HepG2 (cell line): ENCODE results near the gene DTNA. TPM values are rescaled to one million over a fixed set of nuclear protein-coding genes. Genes with fewer than 3 reads are reported as not detected.

Experiments
- ATAC-seq: fragments of 200-7000 bp; cut with Tn5 transposase; 3 replicates; pipeline ENCODE4 v1.9.1; 2020; ENCODE audit warnings: mild to moderate bottlenecking, moderate library complexity
- BruUV-seq: library from RNA; stranded (reverse); fragments of 400-500 nt; replicated peaks from 2 replicates; lab custom pipeline; 2021; lab: Mats Ljungman, UMichigan
- CTCF ChIA-PET: fragments of 300-600 bp; formaldehyde crosslinking; extraction: SDS; loops from one replicate; lab custom pipeline; 2021; ENCODE audit warnings: low total read pairs, inconsistent platforms, low intra/inter-chr PET ratio; lab: Yijun Ruan, JAX
- POLR2A ChIA-PET: fragments of 350-600 bp; sonication (Branson Sonifier 250); formaldehyde crosslinking; loops from one replicate; lab custom pipeline; 2020; ENCODE audit warnings: antibody characterized with exemption, inconsistent platforms; lab: Yijun Ruan, JAX
- DNase-seq: peaks from one replicate; pipeline ENCODE4 v3.0.0-alpha.2; 2015; ENCODE audit warnings: low spot score
- FAIRE-seq: peaks from 3 replicates; lab custom pipeline; 2011; peaks lifted over from hg19 to GRCh38; lab: Jason Lieb, UNC
- H2AFZ ChIP-seq: one replicate; pipeline ENCODE4 v1.6.1; 2011; ENCODE audit warnings: low read length, inconsistent platforms
- H3K27ac ChIP-seq: fragments of 300-600 bp; 3 replicates; pipeline ENCODE4 v1.8.0; 2011; ENCODE audit warnings: mixed run types, mild to moderate bottlenecking, mixed read lengths, low read length, inconsistent platforms; ENCODE audit not compliant: insufficient read depth; ENCODE audit errors: extremely low read length
- H3K27me3 ChIP-seq, 2 experiments: fragments of 200-600 bp in 1 of 2; 2 replicates in 1 of 2; 3 replicates in 1 of 2; pipeline versions ENCODE4 v1.6.0 to v1.8.0; 2011; ENCODE audit warnings: low read length in 2 of 2, mild to moderate bottlenecking in 2 of 2, moderate library complexity in 2 of 2, inconsistent platforms in 1 of 2; ENCODE audit not compliant: insufficient read depth in 2 of 2, control insufficient read depth in 1 of 2
- H3K36me3 ChIP-seq, 2 experiments: fragments of 200-600 bp in 1 of 2; replicated peaks in 1 of 2; 2 replicates in 1 of 2; 3 replicates in 1 of 2; pipeline versions ENCODE4 v1.5.1 to v1.8.0; 2011; ENCODE audit warnings: low read length in 2 of 2, inconsistent platforms in 1 of 2; ENCODE audit not compliant: insufficient read depth in 2 of 2, control insufficient read depth in 1 of 2
- H3K4me1 ChIP-seq: 2 replicates; pipeline ENCODE4 v1.5.1; 2012; ENCODE audit warnings: low read length, inconsistent platforms; ENCODE audit not compliant: insufficient read depth
- H3K4me2 ChIP-seq: 2 replicates; pipeline ENCODE4 v1.6.0; 2011; ENCODE audit warnings: low read depth, low read length, inconsistent platforms
- H3K4me3 ChIP-seq, 3 experiments: fragments of 200-600 bp in 1 of 3; sonication (generic), shearing (Covaris generic) in 1 of 3; replicated peaks in 1 of 3; 2 replicates each; pipeline ENCODE4 v1.5.1; 2011 to 2016; ENCODE audit warnings: low read length in 3 of 3, inconsistent platforms in 2 of 3, low read depth in 2 of 3, mild to moderate bottlenecking in 2 of 3, control low read depth in 1 of 3, mixed read lengths in 1 of 3; ENCODE audit not compliant: insufficient read depth in 1 of 3
- H3K79me2 ChIP-seq: one replicate; pipeline ENCODE4 v1.6.1; 2011; ENCODE audit warnings: low read length, inconsistent platforms; ENCODE audit not compliant: insufficient read depth
- H3K9ac ChIP-seq: 2 replicates; pipeline ENCODE4 v1.6.0; 2011; ENCODE audit warnings: mild to moderate bottlenecking, low read depth, low read length, inconsistent platforms; ENCODE audit not compliant: insufficient read depth
- H3K9me3 ChIP-seq: 2 replicates; pipeline ENCODE4 v1.5.1; 2012; ENCODE audit warnings: mild to moderate bottlenecking, low read length
- H4K20me1 ChIP-seq: 2 replicates; pipeline ENCODE4 v1.6.0; 2011; ENCODE audit warnings: inconsistent platforms, mild to moderate bottlenecking, low read length, moderate library complexity; ENCODE audit not compliant: insufficient read depth
- RBFOX2 ChIP-seq: fragments of 200-400 bp; formaldehyde crosslinking; IDR thresholded peaks from 2 replicates; pipeline ENCODE4 v1.6.1; 2017; ENCODE audit warnings: low read depth, mild to moderate bottlenecking, low read length
- RFXANK ChIP-seq: IDR thresholded peaks from 2 replicates; pipeline ENCODE4 v1.6.1; 2016
- SYNCRIP ChIP-seq: fragments of 200-400 bp; formaldehyde crosslinking; IDR thresholded peaks from 2 replicates; pipeline ENCODE4 v1.6.1; 2018; ENCODE audit warnings: mild to moderate bottlenecking, low read depth, low read length; ENCODE audit not compliant: insufficient read depth
- TCF12 ChIP-seq, 2 experiments: fragments of 450-650 bp in 1 of 2; sonication (generic) in 1 of 2; formaldehyde crosslinking in 1 of 2; IDR thresholded peaks; 2 replicates each; pipeline versions ENCODE4 v1.6.1 to v1.8.0; 2017 to 2022; ENCODE audit warnings: antibody characterized with exemption in 1 of 2, mild to moderate bottlenecking in 1 of 2, missing genetic modification reagents in 1 of 2, moderate library complexity in 1 of 2
- ZFP41 ChIP-seq: sonication (generic); formaldehyde crosslinking; IDR thresholded peaks from 2 replicates; pipeline ENCODE4 v1.4.0; 2020; ENCODE audit warnings: mild to moderate bottlenecking, missing genetic modification reagents, borderline replicate concordance
- ZNF143 ChIP-seq: sonication (generic); formaldehyde crosslinking; IDR thresholded peaks from 2 replicates; pipeline ENCODE4 v1.4.0; 2020; ENCODE audit warnings: missing genetic modification reagents
- ZNF44 ChIP-seq: sonication (generic); formaldehyde crosslinking; IDR thresholded peaks from 2 replicates; pipeline ENCODE4 v1.5.1; 2020; ENCODE audit warnings: mild to moderate bottlenecking, missing genetic modification reagents
- ZNF547 ChIP-seq: sonication (generic); formaldehyde crosslinking; IDR thresholded peaks from 2 replicates; pipeline ENCODE4 v1.5.1; 2020; ENCODE audit warnings: mild to moderate bottlenecking, missing genetic modification reagents
- ZNF816 ChIP-seq: sonication (generic); formaldehyde crosslinking; IDR thresholded peaks from 2 replicates; pipeline ENCODE4 v1.8.0; 2022; ENCODE audit warnings: missing genetic modification reagents, mild to moderate bottlenecking, borderline replicate concordance
- WGBS: methylation state at CpG from one replicate; pipeline ENCODE4 v1.1.6; 2017; ENCODE audit warnings: low lambda C conversion rate; 5-methylcytosine and 5-hydroxymethylcytosine counted together
- in situ Hi-C: cut with HindIII; loops from 2 replicates; pipeline ENCODE4 v1.10.0; 2017; ENCODE audit warnings: low pct_unique_long_range_greater_than_20kb; ENCODE audit not compliant: extremely low pct_ligation_motif_present
- intact Hi-C: fragments of 100-400 bp; cut with micrococcal nuclease; formaldehyde crosslinking; loops from one replicate; pipeline ENCODE4 v1.10.0; 2022; ENCODE audit not compliant: unreplicated experiment
- polyA plus RNA-seq, 8 experiments: library from polyadenylated mRNA; depleted of rRNA in 3 of 8; stranded (reverse) in 7 of 8; unstranded in 1 of 8; fragments of >200 nt; fragmentation: Illumina TruSeq in 4 of 8; extraction: Trizol in 4 of 8; gene quantifications; 2 replicates each; pipeline versions ENCODE4 v1.2.1 to v1.2.3, GENCODE V29; 2011 to 2016; ENCODE audit warnings: low read depth in 4 of 8, missing spikeins in 1 of 8, mixed read lengths in 1 of 8; ENCODE audit not compliant: insufficient read depth in 1 of 8
- total RNA-seq, 5 experiments: library from RNA; depleted of rRNA; stranded (reverse); fragments of >200 nt; fragmentation: Illumina TruSeq; extraction: Trizol; gene quantifications; 2 replicates each; pipeline ENCODE4 v1.2.3, GENCODE V29; 2016; ENCODE audit warnings: low read depth in 1 of 5
- TF ChIP-seq, protein P1 (sequence below), 2 experiments: sonication (generic) in 1 of 2; formaldehyde crosslinking in 1 of 2; IDR thresholded peaks; 2 replicates each; pipeline versions ENCODE4 v1.5.1 to v1.6.1; 2011 to 2020; ENCODE audit warnings: borderline replicate concordance in 1 of 2, low read depth in 1 of 2, low read length in 1 of 2, mild to moderate bottlenecking in 1 of 2, missing genetic modification reagents in 1 of 2, moderate library complexity in 1 of 2
- TF ChIP-seq, protein P2 (sequence below): sonication (generic); formaldehyde crosslinking; IDR thresholded peaks from 2 replicates; pipeline ENCODE4 v1.4.0; 2020; ENCODE audit warnings: missing genetic modification reagents, borderline replicate concordance

Gene DTNA
- total and polyA plus RNA-seq, 2 of the 13 experiments (the other 11 are each of a cell fraction or from before 2014, with no cell fraction given), result 8.5 to 29.0 TPM

- no peak for TF ChIP-seq SYNCRIP
- no peak for TF ChIP-seq ZFP41 (CRISPR knock-in tag)
- TF ChIP-seq RBFOX2, result no peak
- no peak for TF ChIP-seq ZNF44 (CRISPR knock-in tag)
- no peak for TF ChIP-seq RFXANK (CRISPR knock-in tag)
- no peak for TF ChIP-seq ZNF143 (CRISPR knock-in tag)
- TF ChIP-seq ZNF816, result no peak
- TF ChIP-seq, protein P1, sequence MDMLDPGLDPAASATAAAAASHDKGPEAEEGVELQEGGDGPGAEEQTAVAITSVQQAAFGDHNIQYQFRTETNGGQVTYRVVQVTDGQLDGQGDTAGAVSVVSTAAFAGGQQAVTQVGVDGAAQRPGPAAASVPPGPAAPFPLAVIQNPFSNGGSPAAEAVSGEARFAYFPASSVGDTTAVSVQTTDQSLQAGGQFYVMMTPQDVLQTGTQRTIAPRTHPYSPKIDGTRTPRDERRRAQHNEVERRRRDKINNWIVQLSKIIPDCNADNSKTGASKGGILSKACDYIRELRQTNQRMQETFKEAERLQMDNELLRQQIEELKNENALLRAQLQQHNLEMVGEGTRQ (IDR thresholded peaks at IDR 0.05; ENCODE audit: low read depth, low read length), result no peak
- TF ChIP-seq, protein P1 (CRISPR knock-in tag; IDR thresholded peaks at IDR 0.05; ENCODE audit: borderline replicate concordance), result no peak
- TF ChIP-seq, protein P2, sequence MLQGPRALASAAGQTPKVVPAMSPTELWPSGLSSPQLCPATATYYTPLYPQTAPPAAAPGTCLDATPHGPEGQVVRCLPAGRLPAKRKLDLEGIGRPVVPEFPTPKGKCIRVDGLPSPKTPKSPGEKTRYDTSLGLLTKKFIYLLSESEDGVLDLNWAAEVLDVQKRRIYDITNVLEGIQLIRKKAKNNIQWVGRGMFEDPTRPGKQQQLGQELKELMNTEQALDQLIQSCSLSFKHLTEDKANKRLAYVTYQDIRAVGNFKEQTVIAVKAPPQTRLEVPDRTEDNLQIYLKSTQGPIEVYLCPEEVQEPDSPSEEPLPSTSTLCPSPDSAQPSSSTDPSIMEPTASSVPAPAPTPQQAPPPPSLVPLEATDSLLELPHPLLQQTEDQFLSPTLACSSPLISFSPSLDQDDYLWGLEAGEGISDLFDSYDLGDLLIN (CRISPR knock-in tag), result no peak
- TF ChIP-seq TCF12 (IDR thresholded peaks at IDR 0.05), result no peak
- no peak for TF ChIP-seq TCF12 (CRISPR knock-in tag; IDR thresholded peaks at IDR 0.05)
- TF ChIP-seq ZNF547 (CRISPR knock-in tag), result no peak
- Histone ChIP-seq H3K79me2 (no peaks in the 10 kb centered on the region), H3K36me3 (no peaks in the 10 kb centered on the region), H3K4me1 (peaks cover 15% of the 10 kb centered on the region), H2AFZ (no peak overlapping the region), H3K27me3 (no peaks in the 10 kb centered on the region), H3K9me3 (no peaks in the 10 kb centered on the region), H3K4me2 (no peak overlapping the region), H3K4me3 (no peak overlapping the region), H4K20me1 (no peaks in the 10 kb centered on the region), H3K9ac (no peak overlapping the region), H3K27ac (no peak overlapping the region)
- POLR2A ChIA-PET, result no interaction called here
- CTCF ChIA-PET, result no interaction called here
- ATAC-seq (no peak), FAIRE-seq (no peak), DNase-seq (no peak)
- intact Hi-C loops (no loop called here), in situ Hi-C loops (no loop called here)
- WGBS, result 93% methylated on average over 3 of the region's 3 CpGs
- BruUV-seq, result no TSS peak
Observed at GRCh38 chr18:34936772-34937171, 226.7 kb downstream of the DTNA start.
